Fibroblast of peridontal ligament (primary cell): Measurements from ENCODE around the gene MYBPC3.
A peak's percentile ranks its signal among the peaks of the same experiment; 100 is the strongest.
"Not testable (repeated sequence)": the region's sequence is repeated elsewhere in the genome, so short reads cannot be mapped to it uniquely, and the experiment has no call there.

Experiments used
- DNase-seq: peaks from one replicate; pipeline ENCODE4 v3.0.0-alpha.2; 2010; ENCODE audit errors: extremely low read depth

MYBPC3 gene

DNA sequence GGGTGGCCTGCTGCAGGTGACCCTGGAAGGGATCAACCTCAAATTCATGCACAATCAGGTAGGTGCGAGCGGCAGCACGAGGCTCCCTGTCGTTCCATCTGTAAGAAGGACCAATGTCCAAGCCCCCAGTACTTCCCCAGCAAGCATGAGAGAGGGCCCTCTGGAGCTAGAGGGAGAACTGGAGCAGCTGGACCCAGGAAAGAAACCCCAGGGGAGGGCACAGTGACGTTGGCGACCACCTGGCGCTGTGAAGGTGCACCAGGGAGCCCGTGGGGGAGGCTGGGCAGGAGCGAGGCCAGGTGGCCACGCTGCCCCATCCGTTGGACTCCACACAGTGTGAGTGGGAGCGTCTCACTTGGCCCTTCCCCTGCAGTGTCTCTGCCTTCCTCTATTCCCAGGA lies 28.0 kb downstream of the MYBPC3 start:
- DNase-seq = no peak

DNA sequence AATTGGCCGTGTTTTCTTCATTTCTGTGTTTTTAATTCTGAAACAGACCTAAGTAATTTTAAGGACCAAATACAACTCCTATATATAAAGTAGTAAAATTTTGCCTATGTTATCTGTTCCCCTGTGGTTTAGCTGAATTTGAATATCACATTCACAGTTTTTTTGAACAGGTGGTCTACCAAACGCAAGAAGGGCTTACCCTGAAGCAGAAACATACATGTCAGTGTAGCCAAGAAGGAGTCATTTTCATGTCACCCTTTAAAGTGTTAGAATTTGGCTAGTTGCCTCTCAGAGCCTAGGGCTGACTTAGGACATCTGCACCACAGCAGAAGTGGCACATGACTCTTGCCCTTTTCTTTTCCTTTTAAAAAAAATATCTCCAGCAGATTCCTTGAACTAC lies 34.3 kb downstream of the MYBPC3 start:
- DNase-seq = no peak

DNA sequence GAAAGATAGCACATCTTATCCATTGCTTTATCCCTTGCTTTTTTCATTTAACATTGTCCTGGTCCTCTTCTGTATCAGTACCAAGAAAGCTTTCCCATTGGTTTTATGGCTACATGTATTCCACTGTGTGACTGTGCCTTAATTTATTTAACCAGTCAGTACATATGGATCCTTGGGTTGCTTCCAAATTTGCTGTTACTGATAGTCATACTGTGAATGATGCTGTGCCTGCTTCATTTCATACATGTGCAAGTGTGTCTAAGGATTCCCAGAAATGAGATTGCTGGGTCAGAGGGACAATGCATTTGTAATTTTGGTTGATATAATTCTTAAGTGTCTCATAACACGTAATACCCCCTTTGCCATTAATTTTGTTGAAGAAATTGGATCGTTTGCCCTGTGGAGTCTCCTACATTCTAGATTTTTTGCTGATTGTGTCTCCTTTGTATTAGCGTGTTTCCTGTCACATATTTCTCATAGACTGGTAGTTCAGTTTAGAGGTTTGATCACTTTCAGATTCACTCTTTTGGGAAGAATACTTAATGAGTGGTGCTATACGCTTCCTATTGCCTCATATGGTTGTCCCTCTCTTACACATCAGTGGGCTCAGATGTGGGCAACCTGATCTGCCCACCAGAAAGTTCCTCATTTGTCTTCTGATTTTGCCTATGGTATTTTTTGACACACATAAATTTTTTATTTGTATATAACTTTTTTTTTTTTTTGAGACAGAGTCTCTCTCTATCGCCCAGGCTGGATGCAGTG lies 35.3 kb downstream of the MYBPC3 start:
- no peak for DNase-seq

DNA sequence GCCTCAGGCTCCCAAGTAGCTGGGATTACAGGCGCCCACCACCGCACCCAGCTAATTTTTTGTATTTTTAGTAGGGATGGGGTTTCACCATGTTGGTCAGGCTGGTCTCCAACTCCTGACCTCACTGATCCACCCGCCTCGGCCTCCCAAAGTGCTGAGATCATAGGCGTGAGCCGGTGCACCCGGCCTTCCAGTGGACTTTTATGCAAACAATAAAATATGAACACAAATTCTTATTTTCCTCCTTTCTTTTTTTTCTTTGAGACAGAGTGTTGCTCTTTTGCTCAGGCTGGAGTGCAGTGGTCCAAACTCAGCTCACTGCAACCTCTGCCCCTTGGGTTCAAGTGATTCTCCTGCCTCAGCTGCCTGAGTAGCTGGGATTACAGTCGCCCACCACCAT lies 36.0 kb downstream of the MYBPC3 start:
- not testable (repeated sequence) for DNase-seq

DNA sequence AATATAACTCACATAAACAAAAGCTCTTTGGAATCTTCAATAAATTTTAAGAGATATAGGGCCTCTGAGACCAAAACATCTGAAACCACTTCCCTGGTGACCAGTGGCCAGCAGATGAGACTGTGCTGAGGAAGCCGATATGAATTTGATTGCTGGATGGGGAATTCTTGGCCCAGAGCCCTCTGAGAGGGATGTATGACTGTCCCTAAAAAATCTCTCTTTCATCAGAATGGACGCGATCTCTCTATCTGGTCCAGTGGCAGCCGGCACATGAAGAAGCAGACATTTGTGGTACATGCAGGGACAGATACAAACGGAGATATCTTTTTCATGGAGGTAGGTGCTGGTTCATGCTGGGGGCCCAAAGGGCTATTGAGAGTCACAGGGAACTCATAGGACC lies 37.5 kb downstream of the MYBPC3 start:
- peak; percentile 6 for DNase-seq

DNA sequence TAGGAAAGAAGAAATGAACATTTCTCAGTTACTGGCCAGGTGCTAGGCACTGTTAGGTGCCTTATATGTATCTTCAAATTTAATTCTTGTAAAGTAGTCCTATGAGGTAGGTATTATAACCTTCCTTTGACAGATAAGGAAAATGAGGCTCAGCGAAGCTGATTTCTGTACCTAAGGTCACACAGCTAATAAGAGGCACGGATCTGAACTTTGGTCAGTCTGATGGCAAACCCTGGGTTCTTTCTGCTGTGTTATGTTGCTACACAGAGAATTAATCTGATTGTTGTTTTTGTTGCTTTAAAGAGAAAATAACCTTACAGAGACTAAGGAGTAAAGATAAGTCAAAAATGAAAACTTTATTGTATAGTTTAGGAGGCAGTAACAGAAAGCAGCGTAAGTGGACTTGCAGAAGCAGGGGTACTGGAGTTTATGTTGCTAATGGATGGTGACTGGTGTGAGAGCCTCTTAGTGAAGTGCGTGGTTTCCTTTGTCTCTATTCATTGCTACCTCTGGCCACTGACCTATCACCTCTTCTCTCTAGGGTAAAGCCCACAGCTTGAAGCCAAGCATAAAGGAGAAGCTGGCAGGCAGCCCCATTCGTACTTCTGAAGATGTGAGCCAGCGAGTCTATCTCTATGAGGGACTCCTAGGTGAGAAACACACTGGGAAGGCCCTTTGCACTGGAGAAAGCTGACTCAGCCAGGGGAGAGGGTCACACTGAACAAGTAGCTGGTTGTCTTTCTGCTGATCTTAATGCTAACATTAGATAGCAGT lies 44.3 kb downstream of the MYBPC3 start:
- DNase-seq = no peak

DNA sequence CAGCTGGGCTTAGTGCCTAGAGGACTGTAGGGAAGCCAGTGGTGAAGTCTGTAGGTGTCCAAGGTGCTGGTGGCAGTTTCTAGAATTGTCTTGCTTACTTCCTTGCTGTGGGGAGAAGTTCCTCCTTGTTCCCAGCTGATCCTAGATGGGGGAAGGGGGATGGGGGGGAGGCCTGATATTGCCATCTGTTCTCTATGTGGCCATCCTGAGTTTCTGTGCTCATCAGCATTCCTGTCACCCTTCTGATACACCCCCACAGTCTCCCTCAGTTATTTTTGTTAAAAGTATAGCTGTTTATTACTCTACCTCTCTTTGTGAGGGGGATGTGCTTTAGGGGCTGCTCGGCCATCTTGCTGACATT lies 46.0 kb downstream of the MYBPC3 start:
- DNase-seq = no peak

DNA sequence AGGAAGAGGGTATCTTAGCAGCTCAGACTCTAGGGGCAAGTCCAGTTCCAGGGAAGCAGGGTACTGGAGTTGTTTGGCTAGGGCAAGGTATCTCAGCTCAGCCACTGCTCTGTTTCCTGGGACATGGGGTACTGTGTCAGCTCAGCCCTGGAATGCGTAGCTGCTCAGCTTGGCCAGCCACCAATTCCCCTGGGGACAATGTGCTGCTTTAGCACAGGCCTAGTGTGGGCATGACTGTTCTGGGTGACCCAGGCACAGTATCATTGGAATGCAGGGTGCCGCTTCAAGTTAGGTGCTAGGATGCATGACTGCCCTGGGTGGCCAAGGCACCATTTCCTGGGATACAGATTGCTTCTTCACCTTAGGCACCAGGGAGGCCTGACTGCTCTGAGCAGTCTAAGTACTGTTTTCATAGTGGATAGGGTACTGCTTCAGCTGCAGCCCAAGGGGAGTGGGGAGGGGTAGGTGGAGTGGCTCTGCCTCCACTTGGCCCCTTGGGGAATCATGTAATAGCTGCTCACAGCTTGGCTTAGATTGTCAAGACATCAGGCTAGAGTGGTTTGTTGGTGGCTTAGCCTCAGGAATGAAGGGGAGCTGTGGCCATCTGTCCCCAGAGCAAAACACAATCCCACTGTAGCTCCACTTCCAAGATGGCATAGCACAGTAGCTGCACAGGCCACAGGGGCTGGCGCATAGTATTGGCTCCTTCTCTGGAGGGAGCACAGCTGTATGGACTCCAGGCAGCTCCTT lies 46.6 kb downstream of the MYBPC3 start:
- peak; percentile 2 for DNase-seq

DNA sequence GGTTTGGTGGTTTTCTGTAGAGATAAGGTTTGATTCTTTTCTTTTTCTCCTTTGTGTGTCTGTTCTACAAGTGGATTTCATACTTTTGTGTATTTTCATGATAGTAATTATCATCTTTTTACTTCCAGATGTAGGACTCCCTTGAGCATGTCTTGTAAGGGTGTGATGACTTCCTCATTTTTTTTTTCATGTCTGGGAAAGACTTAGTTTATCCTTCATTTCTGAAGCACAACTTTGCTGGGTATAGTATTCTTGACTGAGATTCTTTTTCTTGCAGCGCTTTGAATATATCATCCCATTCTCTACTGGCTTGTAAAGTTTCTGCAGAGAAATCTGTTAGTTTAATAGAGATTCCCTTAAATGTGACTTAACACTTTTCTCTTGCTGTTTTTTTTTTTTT lies 49.6 kb downstream of the MYBPC3 start:
- no peak for DNase-seq

DNA sequence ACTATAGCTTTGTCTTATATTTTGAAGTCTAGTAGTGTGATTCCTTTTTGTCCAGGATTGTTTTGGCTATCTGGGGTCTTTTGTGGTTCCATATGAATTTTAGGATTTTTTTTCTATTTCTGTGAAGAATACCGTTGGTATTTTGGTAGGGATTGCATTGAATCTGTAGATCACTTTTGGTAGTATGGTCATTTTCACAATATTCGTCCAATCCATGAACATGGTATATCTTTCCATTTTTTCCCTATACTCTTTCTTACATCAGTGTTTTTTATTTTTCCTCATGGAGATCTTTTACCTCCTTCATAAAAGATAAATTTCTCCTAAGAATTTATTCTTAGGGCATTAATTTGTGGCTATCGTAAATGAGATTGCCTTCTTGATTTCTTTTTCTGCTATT lies 53.4 kb downstream of the MYBPC3 start:
- DNase-seq = no peak

DNA sequence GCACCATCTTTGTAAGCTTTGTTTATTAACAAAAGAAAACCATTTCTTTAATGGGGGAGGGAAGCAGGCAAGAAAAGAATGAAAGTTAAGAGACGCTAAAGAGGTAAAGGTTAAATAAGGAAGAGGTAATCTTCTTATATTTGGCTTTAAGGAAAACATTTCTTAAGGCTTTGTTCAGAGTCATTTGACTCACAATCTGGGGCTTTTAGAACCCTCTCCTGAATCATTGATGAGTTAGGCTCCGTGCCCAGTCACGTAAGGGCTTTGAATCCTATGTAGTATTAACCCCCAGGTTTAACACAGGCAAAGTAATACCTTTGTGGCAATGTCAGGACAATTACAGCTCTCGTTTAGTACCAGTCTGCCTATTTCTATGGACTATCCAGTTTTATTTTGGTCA lies 56.5 kb downstream of the MYBPC3 start:
- DNase-seq = no peak

DNA sequence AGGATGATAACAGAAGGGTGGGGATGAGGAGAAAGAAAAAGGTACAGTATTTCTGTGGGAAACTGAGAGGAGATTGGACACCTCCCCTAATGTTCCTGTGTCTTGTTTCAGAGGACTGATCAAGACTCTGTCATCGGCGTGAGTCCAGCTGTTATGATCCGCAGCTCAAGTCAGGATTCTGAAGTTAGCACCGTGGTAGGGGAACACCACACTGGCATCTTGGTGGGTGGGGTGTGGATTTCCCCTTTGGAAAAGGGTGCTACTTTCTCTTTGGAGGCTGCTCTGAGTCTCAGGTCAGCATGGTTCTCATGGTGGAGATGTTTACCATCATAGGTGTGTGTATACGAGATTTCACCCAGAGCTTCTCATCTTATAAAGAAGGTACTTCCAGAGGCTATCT lies 57.1 kb downstream of the MYBPC3 start:
- DNase-seq = no peak

DNA sequence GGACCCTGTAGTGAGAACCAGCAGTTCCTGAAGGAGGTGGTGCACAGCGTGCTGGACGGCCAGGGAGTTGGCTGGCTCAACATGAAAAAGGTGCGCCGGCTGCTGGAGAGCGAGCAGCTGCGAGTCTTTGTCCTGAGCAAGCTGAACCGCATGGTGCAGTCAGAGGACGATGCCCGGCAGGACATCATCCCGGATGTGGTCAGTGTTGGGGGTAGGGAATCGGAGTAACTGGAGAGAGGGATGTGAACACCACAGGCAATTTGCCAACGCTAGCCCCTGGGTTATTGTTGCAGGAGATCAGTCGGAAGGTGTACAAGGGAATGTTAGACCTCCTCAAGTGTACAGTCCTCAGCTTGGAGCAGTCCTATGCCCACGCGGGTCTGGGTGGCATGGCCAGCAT lies 62.6 kb downstream of the MYBPC3 start:
- no peak for DNase-seq

DNA sequence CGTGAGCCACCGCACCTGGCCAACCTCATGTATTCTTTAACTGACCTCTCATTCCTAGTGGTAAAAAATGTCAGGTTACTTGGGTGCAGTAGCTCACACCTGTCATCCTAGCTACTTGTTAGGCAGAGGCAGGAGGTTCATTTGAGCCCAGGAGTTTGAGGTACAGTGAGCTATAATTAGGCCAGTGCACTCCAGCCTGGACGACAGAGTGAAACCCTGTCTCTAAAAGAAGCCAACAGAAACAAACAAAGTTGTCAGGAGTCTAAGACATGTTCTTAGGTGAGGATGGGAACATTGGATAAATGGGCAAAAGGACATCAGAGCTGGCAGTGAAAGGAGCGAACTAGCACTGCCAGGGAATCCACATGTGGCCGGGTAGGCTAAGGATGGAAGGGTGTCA lies 64.4 kb downstream of the MYBPC3 start:
- no peak for DNase-seq

DNA sequence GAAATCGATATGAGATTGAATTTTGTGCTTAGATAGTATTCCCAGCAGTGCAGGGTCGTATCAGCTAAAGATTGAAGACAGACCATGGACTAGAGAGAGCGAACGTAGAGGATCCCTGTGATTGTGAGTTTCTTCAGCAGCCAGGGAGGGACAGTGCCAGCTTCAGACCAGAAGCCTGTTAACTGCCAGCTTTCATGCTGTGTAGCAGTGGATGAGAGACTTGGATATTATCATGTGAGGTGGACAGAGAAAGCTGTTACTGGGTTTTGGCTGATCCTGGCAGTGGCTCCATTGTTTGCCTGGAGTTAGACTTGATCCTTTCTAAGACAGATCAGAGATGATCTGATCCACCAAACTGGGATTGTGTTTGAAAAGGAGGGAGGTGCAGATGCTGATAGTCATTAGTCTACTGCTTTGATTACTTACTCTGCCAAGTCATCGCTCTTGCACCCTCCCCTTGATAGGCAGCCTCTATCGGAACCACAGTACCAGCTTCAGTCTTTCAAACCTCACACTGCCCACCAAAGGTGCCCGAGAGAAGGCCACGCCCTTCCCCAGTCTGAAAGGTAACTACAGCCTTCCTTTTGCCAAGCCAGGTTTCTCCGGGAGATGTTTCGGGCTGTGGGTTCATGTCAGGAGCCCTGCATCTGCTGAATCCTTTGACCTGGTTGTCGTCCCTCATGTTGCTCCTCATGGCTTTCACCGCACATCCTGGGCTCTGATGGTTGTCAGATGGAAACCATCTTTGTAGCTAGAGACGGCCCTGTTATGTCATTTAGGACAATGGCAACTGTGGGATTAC lies 66.3 kb downstream of the MYBPC3 start:
- DNase-seq = no peak

DNA sequence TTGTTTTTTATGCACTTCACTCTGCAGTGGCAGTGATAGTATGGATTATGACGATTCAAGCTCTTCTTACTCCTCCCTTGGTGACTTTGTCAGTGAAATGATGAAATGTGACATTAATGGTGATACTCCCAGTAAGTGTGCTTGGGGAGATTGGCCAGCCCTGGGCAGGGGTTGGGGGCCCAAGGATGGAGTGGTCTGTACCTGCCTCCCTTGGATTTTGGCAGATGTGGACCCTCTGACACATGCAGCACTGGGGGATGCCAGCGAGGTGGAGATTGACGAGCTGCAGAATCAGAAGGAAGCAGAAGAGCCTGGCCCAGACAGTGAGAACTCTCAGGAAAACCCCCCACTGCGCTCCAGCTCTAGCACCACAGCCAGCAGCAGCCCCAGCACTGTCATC lies 68.4 kb downstream of the MYBPC3 start:
- DNase-seq = no peak

DNA sequence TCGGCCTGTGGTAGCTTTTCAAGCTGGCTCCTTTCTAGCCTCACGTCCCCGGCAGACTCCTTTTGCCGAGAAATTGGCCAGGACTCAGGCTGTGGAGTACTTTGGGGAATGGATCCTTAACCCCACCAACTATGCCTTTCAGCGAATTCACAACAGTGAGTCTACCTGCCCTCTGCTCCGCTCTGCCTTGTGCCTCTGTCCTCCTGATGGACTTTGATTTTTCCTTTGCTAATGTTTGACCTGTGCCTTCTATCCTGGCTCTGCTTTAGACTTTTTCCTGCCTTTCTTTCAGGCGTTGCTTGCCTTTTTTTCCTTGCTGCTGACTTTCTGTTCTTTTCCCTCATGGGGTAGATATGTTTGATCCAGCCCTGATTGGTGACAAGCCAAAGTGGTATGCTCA lies 70.0 kb downstream of the MYBPC3 start:
- DNase-seq = no peak
